Spleen (tissue), 11 donors: ENCODE measurements around the gene DDOST. TPM values are rescaled to one million over a fixed set of nuclear protein-coding genes. Genes with fewer than 3 reads are reported as not detected.

ENCODE experiments used
- DNase-seq: peaks from one replicate; pipeline ENCODE4 v3.0.0-alpha.2; 2020
- H3K27ac ChIP-seq, 8 donors: fragments of 200-600 bp; sonication (generic) in 7 of 8; 1 replicate in 4 of 8; 2 replicates in 4 of 8; pipeline versions ENCODE4 v1.5.0 to v1.8.0; 2016 to 2021; ENCODE audit warnings: inconsistent platforms in 4 of 8, mild to moderate bottlenecking in 4 of 8, moderate library complexity in 1 of 8
- H3K27me3 ChIP-seq, 7 donors: fragments of 200-600 bp; sonication (generic) in 6 of 7; replicated peaks in 1 of 7; 1 replicate in 4 of 7; 2 replicates in 3 of 7; pipeline versions ENCODE4 v1.5.0 to v1.8.0; 2016 to 2021; ENCODE audit warnings: inconsistent platforms in 3 of 7, mild to moderate bottlenecking in 1 of 7
- H3K36me3 ChIP-seq, 6 donors: fragments of 200-600 bp; sonication (generic) in 5 of 6; 1 replicate in 4 of 6; 2 replicates in 2 of 6; pipeline versions ENCODE4 v1.5.0 to v1.8.0; 2016 to 2021; ENCODE audit warnings: inconsistent platforms in 2 of 6
- H3K4me1 ChIP-seq, 6 donors: fragments of 200-600 bp; sonication (generic) in 5 of 6; 1 replicate in 3 of 6; 2 replicates in 3 of 6; pipeline versions ENCODE4 v1.5.0 to v1.8.0; 2016 to 2021; ENCODE audit warnings: inconsistent platforms in 3 of 6
- H3K4me3 ChIP-seq, 8 donors: fragments of 200-600 bp; sonication (generic) in 7 of 8; 1 replicate in 4 of 8; 2 replicates in 4 of 8; pipeline versions ENCODE4 v1.5.0 to v1.8.0; 2016 to 2021; ENCODE audit warnings: inconsistent platforms in 4 of 8, mild to moderate bottlenecking in 4 of 8, moderate library complexity in 2 of 8
- H3K9me3 ChIP-seq, 8 donors: fragments of 200-600 bp; sonication (generic) in 7 of 8; 1 replicate in 4 of 8; 2 replicates in 4 of 8; pipeline versions ENCODE4 v1.5.0 to v1.8.0; 2016 to 2021; ENCODE audit warnings: inconsistent platforms in 4 of 8
- POLR2A ChIP-seq, 3 donors: fragments of 450-650 bp; IDR thresholded peaks; one replicate each; pipeline ENCODE4 v1.5.1; 2017; ENCODE audit warnings: antibody characterized with exemption in 3 of 3, mild to moderate bottlenecking in 1 of 3
- POLR2AphosphoS5 ChIP-seq, 3 donors: sonication (generic); formaldehyde crosslinking; IDR thresholded peaks; one replicate each; pipeline ENCODE4 v1.5.1; 2017; ENCODE audit warnings: antibody characterized with exemption in 3 of 3
- WGBS, 5 donors: extraction: QIAGEN DNeasy Blood & Tissue Kit in 3 of 5; methylation state at CpG; one replicate each; pipeline versions ENCODE4 v1.1.5 to v1.1.7; 2013 to 2018; 5-methylcytosine and 5-hydroxymethylcytosine counted together
- intact Hi-C: fragments of 100-400 bp; cut with DNase I; formaldehyde crosslinking; loops from one replicate; pipeline ENCODE4 v1.15.0; 2023; ENCODE audit warnings: low total_unique reads
- polyA plus RNA-seq, 3 donors: library from polyadenylated mRNA; stranded (reverse); fragments of 200-250 nt; gene quantifications; one replicate each; pipeline ENCODE4 v1.2.1, GENCODE V29; 2013
- total RNA-seq, 7 donors: library from RNA; depleted of rRNA in 3 of 7; stranded (reverse); fragments of >200 nt in 3 of 7; fragmentation: NEBNext Ultra II Directional in 4 of 7; extraction: Animal tissue kit (Norgen Biotek cat#: 25700) in 4 of 7; gene quantifications; one replicate each; pipeline versions ENCODE4 v1.1.0 to v1.2.1, GENCODE V29; 2016 to 2021
- TF ChIP-seq, protein P1 (sequence below), 11 experiments: fragments of 200-600 bp in 7 of 11; fragments of 450-650 bp in 4 of 11; sonication (generic) in 4 of 11; IDR thresholded peaks in 8 of 11; conservative IDR thresholded peaks in 3 of 11; 1 replicate in 7 of 11; 2 replicates in 4 of 11; pipeline versions ENCODE4 v1.4.0 to v1.8.0; 2016 to 2021; ENCODE audit warnings: antibody characterized with exemption in 11 of 11, inconsistent platforms in 4 of 11, mild to moderate bottlenecking in 1 of 11
- donor health status: healthy with polysubstance abuse.
- donor health status: DM: no; HTN: no; CAD: no; lungs with moderate emphysema.
- donor health status: DM: no; HTN: no; CAD: no.
- donor health status: Bipolar disorder and iron deficiency.
- donor health status: healthy.
- donor health status: DM: no; HTN: no; CAD: no.
- donor health status: DM: yes; HTN: yes; CAD: no.

The DDOST gene
- total and polyA plus RNA-seq, 10 donors: 107 to 194 (median 147) TPM

- TF ChIP-seq, protein P1, sequence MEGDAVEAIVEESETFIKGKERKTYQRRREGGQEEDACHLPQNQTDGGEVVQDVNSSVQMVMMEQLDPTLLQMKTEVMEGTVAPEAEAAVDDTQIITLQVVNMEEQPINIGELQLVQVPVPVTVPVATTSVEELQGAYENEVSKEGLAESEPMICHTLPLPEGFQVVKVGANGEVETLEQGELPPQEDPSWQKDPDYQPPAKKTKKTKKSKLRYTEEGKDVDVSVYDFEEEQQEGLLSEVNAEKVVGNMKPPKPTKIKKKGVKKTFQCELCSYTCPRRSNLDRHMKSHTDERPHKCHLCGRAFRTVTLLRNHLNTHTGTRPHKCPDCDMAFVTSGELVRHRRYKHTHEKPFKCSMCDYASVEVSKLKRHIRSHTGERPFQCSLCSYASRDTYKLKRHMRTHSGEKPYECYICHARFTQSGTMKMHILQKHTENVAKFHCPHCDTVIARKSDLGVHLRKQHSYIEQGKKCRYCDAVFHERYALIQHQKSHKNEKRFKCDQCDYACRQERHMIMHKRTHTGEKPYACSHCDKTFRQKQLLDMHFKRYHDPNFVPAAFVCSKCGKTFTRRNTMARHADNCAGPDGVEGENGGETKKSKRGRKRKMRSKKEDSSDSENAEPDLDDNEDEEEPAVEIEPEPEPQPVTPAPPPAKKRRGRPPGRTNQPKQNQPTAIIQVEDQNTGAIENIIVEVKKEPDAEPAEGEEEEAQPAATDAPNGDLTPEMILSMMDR (IDR thresholded peaks at IDR 0.05 in 8 of 11, conservative IDR thresholded peaks at IDR 0.05 in 3 of 11): no peak
- no peak for TF ChIP-seq POLR2A (IDR thresholded peaks at IDR 0.05)
- no peak for TF ChIP-seq POLR2AphosphoS5 (IDR thresholded peaks at IDR 0.05)
- H3K36me3 ChIP-seq: no peaks in the 10 kb centered on the region
- DNase-seq: no peak
- H3K9me3 ChIP-seq: no peaks in the 10 kb centered on the region
- intact Hi-C loops: loop anchor here (2.0 kb wide), 1 partner anchor 497 kb away; no protein-coding TSS in a partner anchor
- peak overlapping the region in 3 of 8 donors; percentile 81 to 86 (median 85) for H3K27ac ChIP-seq
- H3K27me3 ChIP-seq: no peaks in the 10 kb centered on the region
- 88 to 94% (median 93%) methylated on average over 11 to 12 of the region's 12 CpGs for WGBS, 5 donors
- H3K4me3 ChIP-seq: peak overlapping the region in 1 of 8 donors; percentile 50
- H3K4me1 ChIP-seq: peaks cover 3 to 19% (median 12%) of the 10 kb centered on the region in 6 donors
These were observed 36.4 kb upstream of the DDOST start for GRCh38 chr1:20697563-20697962.

GRCh38 chr1:20696397-20697333 lies 35.5 kb upstream of the DDOST start:
- Histone ChIP-seq H3K36me3 (no peaks in the 10 kb centered on the region), H3K4me3 (peak overlapping the region; percentile 42 to 77 (median 52)), H3K27ac (peak overlapping the region; percentile 32 to 86 (median 77)), H3K27me3 (no peaks in the 10 kb centered on the region), H3K4me1 (peaks cover 3 to 19% (median 12%) of the 10 kb centered on the region in 6 donors), H3K9me3 (peaks cover 0 to 3% (median 0%) of the 10 kb centered on the region in 8 donors)
- intact Hi-C loops: loop anchor here (2.0 kb wide), 1 partner anchor 498 kb away; no protein-coding TSS in a partner anchor
- 2 to 6% (median 4%) methylated on average over 23 to 46 of the region's 46 CpGs for WGBS, 5 donors
- DNase-seq: peak; percentile 93
- TF ChIP-seq, protein P1 (IDR thresholded peaks at IDR 0.05 in 8 of 11, conservative IDR thresholded peaks at IDR 0.05 in 3 of 11): peak; percentile 64 to 98 (median 94)
- TF ChIP-seq POLR2A (IDR thresholded peaks at IDR 0.05) (no peak), POLR2AphosphoS5 (IDR thresholded peaks at IDR 0.05) (peak; percentile 16 to 72 (median 68))

GRCh38 chr1:20695515-20695914 lies 34.3 kb upstream of the DDOST start:
- Histone ChIP-seq H3K36me3 (no peaks in the 10 kb centered on the region), H3K27ac (no peak overlapping the region), H3K4me1 (peaks cover 3 to 19% (median 12%) of the 10 kb centered on the region in 6 donors), H3K4me3 (no peak overlapping the region), H3K9me3 (peaks cover 0 to 3% (median 0%) of the 10 kb centered on the region in 8 donors), H3K27me3 (no peaks in the 10 kb centered on the region)
- TF ChIP-seq, protein P1 (IDR thresholded peaks at IDR 0.05 in 8 of 11, conservative IDR thresholded peaks at IDR 0.05 in 3 of 11): no peak
- TF ChIP-seq POLR2A (IDR thresholded peaks at IDR 0.05): no peak
- TF ChIP-seq POLR2AphosphoS5 (IDR thresholded peaks at IDR 0.05): no peak
- intact Hi-C loops: no loop called here
- DNase-seq: no peak
- WGBS, 5 donors: 78 to 87% (median 82%) methylated on average over 10 of the region's 10 CpGs

DNA sequence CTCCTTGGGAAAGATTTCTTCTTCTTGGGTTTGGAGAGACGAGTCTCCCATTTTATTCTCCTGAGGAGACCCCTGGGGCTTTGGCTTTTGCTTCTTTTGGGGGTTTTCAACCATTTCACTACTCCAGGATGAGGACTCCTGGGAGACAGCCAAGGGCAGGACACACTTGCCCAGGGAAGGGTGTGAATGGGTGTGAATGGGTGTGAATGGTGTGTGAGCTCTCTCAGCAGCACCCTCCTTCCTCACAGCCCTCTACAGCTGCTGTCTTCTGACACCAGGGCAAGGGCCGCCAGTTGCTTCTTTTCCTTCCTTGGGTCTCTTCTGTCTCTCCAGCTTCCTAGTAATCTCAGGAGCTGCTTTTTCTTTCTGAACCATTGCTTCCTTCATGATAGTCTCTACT lies 32.5 kb upstream of the DDOST start:
- Histone ChIP-seq H3K27me3 (no peaks in the 10 kb centered on the region), H3K9me3 (peaks cover 0 to 3% (median 0%) of the 10 kb centered on the region in 8 donors), H3K4me3 (no peak overlapping the region), H3K36me3 (no peaks in the 10 kb centered on the region), H3K4me1 (peaks cover 3 to 25% (median 12%) of the 10 kb centered on the region in 6 donors), H3K27ac (no peak overlapping the region)
- TF ChIP-seq, protein P1 (IDR thresholded peaks at IDR 0.05 in 8 of 11, conservative IDR thresholded peaks at IDR 0.05 in 3 of 11): no peak
- no peak for TF ChIP-seq POLR2AphosphoS5 (IDR thresholded peaks at IDR 0.05)
- no peak for TF ChIP-seq POLR2A (IDR thresholded peaks at IDR 0.05)
- intact Hi-C loops: no loop called here
- WGBS, 5 donors: 88 to 97% (median 90%) methylated on average over 2 of the region's 2 CpGs
- DNase-seq: no peak
